Tibial nerve (tissue), 4 donors: ENCODE data around the gene RBBP8. TPM values are rescaled to one million over a fixed set of nuclear protein-coding genes. Genes with fewer than 3 reads are reported as not detected.
"Not testable (repeated sequence)": the region's sequence is repeated elsewhere in the genome, so short reads cannot be mapped to it uniquely, and the experiment has no call there.

Experiments used
- DNase-seq, 2 donors: peaks; one replicate each; pipeline ENCODE4 v3.0.0-alpha.2; 2019; ENCODE audit warnings: low spot score in 2 of 2
- H3K27ac ChIP-seq, 4 donors: fragments of 200-600 bp; sonication (generic) in 3 of 4; one replicate each; pipeline ENCODE4 v1.5.1; 2017 to 2019; ENCODE audit warnings: mild to moderate bottlenecking in 1 of 4
- H3K27me3 ChIP-seq, 2 donors: fragments of 200-600 bp; sonication (generic) in 1 of 2; one replicate each; pipeline versions ENCODE4 v1.5.1 to v1.6.0; 2017 to 2019
- H3K36me3 ChIP-seq, 3 donors: fragments of 200-600 bp; sonication (generic); one replicate each; pipeline ENCODE4 v1.5.1; 2018 to 2019
- H3K4me1 ChIP-seq, 4 donors: fragments of 200-600 bp; sonication (generic) in 3 of 4; one replicate each; pipeline ENCODE4 v1.5.1; 2017 to 2019
- H3K4me3 ChIP-seq, 4 donors: fragments of 200-600 bp; sonication (generic) in 3 of 4; one replicate each; pipeline ENCODE4 v1.5.1; 2017 to 2019; ENCODE audit warnings: mild to moderate bottlenecking in 1 of 4, moderate library complexity in 1 of 4
- H3K9me3 ChIP-seq, 4 donors: fragments of 200-600 bp; sonication (generic) in 3 of 4; one replicate each; pipeline ENCODE4 v1.5.1; 2017 to 2019
- CTCF ChIP-seq, 5 experiments: fragments of 200-600 bp in 3 of 5; fragments of 450-650 bp in 2 of 5; sonication (generic) in 3 of 5; IDR thresholded peaks; one replicate each; pipeline ENCODE4 v1.5.1; 2016 to 2019; ENCODE audit warnings: antibody characterized with exemption in 5 of 5, mild to moderate bottlenecking in 3 of 5, moderate library complexity in 2 of 5
- EP300 ChIP-seq, 2 donors: sonication (generic); formaldehyde crosslinking; IDR thresholded peaks; one replicate each; pipeline ENCODE4 v1.6.1; 2017; ENCODE audit warnings: antibody characterized with exemption in 2 of 2, mild to moderate bottlenecking in 1 of 2
- POLR2A ChIP-seq, 2 donors: fragments of 450-650 bp; IDR thresholded peaks; one replicate each; pipeline ENCODE4 v1.6.1; 2017; ENCODE audit warnings: antibody characterized with exemption in 2 of 2, mild to moderate bottlenecking in 2 of 2, moderate library complexity in 2 of 2
- WGBS, 2 donors: methylation state at CpG; one replicate each; pipeline ENCODE4 v1.1.5; 2018; 5-methylcytosine and 5-hydroxymethylcytosine counted together
- total RNA-seq, 4 donors: library from RNA; depleted of rRNA; stranded (reverse); fragments of >200 nt; gene quantifications; one replicate each; pipeline ENCODE4 v1.1.0, GENCODE V29; 2016

Gene RBBP8
- total RNA-seq, 4 donors from 2014 or later: 8.3 to 43.8 (median 13.5) TPM

- H3K9me3 ChIP-seq: no peaks in the 10 kb centered on the region
- no peaks in the 10 kb centered on the region for H3K27me3 ChIP-seq
- H3K36me3 ChIP-seq: peaks cover 0 to 58% (median 0%) of the 10 kb centered on the region in 3 donors
- no peak overlapping the region for H3K4me3 ChIP-seq
- H3K27ac ChIP-seq: no peak overlapping the region
- 90 to 95% methylated on average over 1 of the region's 1 CpG for WGBS, 2 donors
- no peak for DNase-seq
- no peaks in the 10 kb centered on the region for H3K4me1 ChIP-seq
- TF ChIP-seq CTCF (IDR thresholded peaks at IDR 0.05): no peak
- no peak for TF ChIP-seq POLR2A (IDR thresholded peaks at IDR 0.05)
- no peak for TF ChIP-seq EP300 (IDR thresholded peaks at IDR 0.05)
Observed at GRCh38 chr18:22951823-22952222, 18.7 kb downstream of the RBBP8 start.

- WGBS, 2 donors: 92 to 94% methylated on average over 3 of the region's 3 CpGs
- H3K4me3 ChIP-seq: no peak overlapping the region
- H3K27ac ChIP-seq: no peak overlapping the region
- DNase-seq: no peak
- H3K9me3 ChIP-seq: no peaks in the 10 kb centered on the region
- peaks cover 0 to 1% (median 0%) of the 10 kb centered on the region in 4 donors for H3K4me1 ChIP-seq
- H3K27me3 ChIP-seq: no peaks in the 10 kb centered on the region
- H3K36me3 ChIP-seq: peaks cover 0 to 58% (median 0%) of the 10 kb centered on the region in 3 donors
- no peak for TF ChIP-seq CTCF (IDR thresholded peaks at IDR 0.05)
- no peak for TF ChIP-seq POLR2A (IDR thresholded peaks at IDR 0.05)
- TF ChIP-seq EP300 (IDR thresholded peaks at IDR 0.05): no peak
Observed at GRCh38 chr18:22952525-22952924, 19.4 kb downstream of the RBBP8 start.

GRCh38 chr18:22953982-22954381 is 20.9 kb downstream of the RBBP8 start:
- H3K27me3 ChIP-seq, H3K9me3 ChIP-seq, H3K4me3 ChIP-seq, H3K27ac ChIP-seq, H3K4me1 ChIP-seq, DNase-seq: not testable (repeated sequence)
- 95 to 99% methylated on average over 4 of the region's 4 CpGs for WGBS, 2 donors
- H3K36me3 ChIP-seq: peaks cover 0 to 58% (median 0%) of the 10 kb centered on the region in 3 donors

GRCh38 chr18:22956226-22956625 is 23.1 kb downstream of the RBBP8 start:
- WGBS, 2 donors: 87% methylated on average over 3 of the region's 3 CpGs
- Histone ChIP-seq H3K27me3 (no peaks in the 10 kb centered on the region), H3K27ac (no peak overlapping the region)

GRCh38 chr18:22961156-22961555 is 28.0 kb downstream of the RBBP8 start:
- no peak overlapping the region for H3K4me3 ChIP-seq
- no peaks in the 10 kb centered on the region for H3K27me3 ChIP-seq
- no peak for TF ChIP-seq POLR2A (IDR thresholded peaks at IDR 0.05)
- TF ChIP-seq CTCF (IDR thresholded peaks at IDR 0.05): no peak
- TF ChIP-seq EP300 (IDR thresholded peaks at IDR 0.05): no peak
- H3K4me1 ChIP-seq: peaks cover 0 to 3% (median 0%) of the 10 kb centered on the region in 4 donors
- WGBS, 2 donors: 92% methylated on average over 1 of the region's 1 CpG
- no peaks in the 10 kb centered on the region for H3K9me3 ChIP-seq
- H3K36me3 ChIP-seq: no peaks in the 10 kb centered on the region
- no peak for DNase-seq
- no peak overlapping the region for H3K27ac ChIP-seq

More at GRCh38 chr18:22956226-22956625, 23.1 kb downstream of the RBBP8 start:
- H3K36me3 ChIP-seq: peaks cover 0 to 41% (median 0%) of the 10 kb centered on the region in 3 donors
- no peak for DNase-seq
- TF ChIP-seq CTCF (IDR thresholded peaks at IDR 0.05): no peak
- no peak for TF ChIP-seq EP300 (IDR thresholded peaks at IDR 0.05)
- no peak for TF ChIP-seq POLR2A (IDR thresholded peaks at IDR 0.05)
- no peak overlapping the region for H3K4me3 ChIP-seq
- peaks cover 0 to 3% (median 0%) of the 10 kb centered on the region in 4 donors for H3K4me1 ChIP-seq
- H3K9me3 ChIP-seq: no peaks in the 10 kb centered on the region

- TF ChIP-seq EP300 (IDR thresholded peaks at IDR 0.05) (no peak), POLR2A (IDR thresholded peaks at IDR 0.05) (no peak), CTCF (IDR thresholded peaks at IDR 0.05) (no peak)
- no peaks in the 10 kb centered on the region for H3K27me3 ChIP-seq
- no peak overlapping the region for H3K27ac ChIP-seq
- DNase-seq: no peak
- no peak overlapping the region for H3K4me3 ChIP-seq
- H3K36me3 ChIP-seq: no peaks in the 10 kb centered on the region
- peaks cover 0 to 3% (median 0%) of the 10 kb centered on the region in 4 donors for H3K4me1 ChIP-seq
- H3K9me3 ChIP-seq: no peaks in the 10 kb centered on the region
Observed at GRCh38 chr18:22962004-22962403, 28.9 kb downstream of the RBBP8 start.
